Hematopoietic multipotent progenitor cell treated with erythropoietin and hydrocortisone succinate and interleukin-3 and kit ligand, for 17 days (in vitro differentiated cells): Measurements from ENCODE around the gene DPEP2.
"Not testable (repeated sequence)": the region's sequence is repeated elsewhere in the genome, so short reads cannot be mapped to it uniquely, and the experiment has no call there.

Experiments
- DNase-seq: peaks from one replicate; pipeline ENCODE4 v3.0.0-alpha.2; 2015; ENCODE audit warnings: low spot score

The DPEP2 gene, protein sequence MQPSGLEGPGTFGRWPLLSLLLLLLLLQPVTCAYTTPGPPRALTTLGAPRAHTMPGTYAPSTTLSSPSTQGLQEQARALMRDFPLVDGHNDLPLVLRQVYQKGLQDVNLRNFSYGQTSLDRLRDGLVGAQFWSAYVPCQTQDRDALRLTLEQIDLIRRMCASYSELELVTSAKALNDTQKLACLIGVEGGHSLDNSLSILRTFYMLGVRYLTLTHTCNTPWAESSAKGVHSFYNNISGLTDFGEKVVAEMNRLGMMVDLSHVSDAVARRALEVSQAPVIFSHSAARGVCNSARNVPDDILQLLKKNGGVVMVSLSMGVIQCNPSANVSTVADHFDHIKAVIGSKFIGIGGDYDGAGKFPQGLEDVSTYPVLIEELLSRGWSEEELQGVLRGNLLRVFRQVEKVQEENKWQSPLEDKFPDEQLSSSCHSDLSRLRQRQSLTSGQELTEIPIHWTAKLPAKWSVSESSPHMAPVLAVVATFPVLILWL

DNA sequence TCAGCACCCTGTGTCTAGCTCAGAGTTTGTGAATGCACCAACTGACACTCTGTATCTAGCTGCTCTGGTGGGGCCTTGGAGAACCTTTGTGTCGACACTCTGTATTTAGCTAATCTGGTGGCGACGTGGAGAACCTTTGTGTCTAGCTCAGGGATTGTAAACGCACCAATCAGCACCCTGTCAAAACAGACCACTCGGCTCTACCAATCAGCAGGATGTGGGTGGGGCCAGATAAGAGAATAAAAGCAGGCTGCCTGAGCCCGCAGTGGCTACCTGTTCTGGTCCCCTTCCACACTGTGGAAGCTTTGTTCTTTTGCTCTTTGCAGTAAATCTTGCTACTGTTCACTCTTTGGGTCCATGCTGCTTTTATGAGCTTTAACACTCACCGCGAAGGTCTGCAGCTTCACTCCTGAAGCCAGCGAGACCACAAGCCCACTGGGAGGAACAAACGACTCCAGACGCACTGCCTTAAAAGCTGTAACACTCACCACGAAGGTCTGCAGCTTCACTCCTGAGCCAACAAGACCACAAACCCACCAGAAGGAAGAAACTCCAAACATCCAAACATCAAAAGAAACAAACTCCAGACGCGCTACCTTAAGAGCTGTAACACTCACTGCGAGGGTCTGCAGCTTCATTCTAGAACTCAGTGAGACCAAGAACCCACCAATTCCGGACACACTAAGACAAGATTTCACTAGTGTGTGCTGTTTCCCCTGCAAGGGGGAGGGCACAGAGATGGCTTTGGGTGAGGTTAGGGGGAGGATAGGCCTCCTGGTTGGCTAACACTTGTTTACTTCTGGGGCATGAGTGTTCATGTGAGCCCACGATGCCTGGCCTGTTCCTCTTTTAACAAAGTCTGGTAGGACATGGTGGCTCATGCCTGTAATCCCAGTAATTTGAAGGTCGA, at the start of gene DPEP2:
TSS of gene DPEP2 (minus strand) at position 706 of the 910 bp plus-strand sequence. CDS start 6,272 bp downstream, outside the sequence.
- DNase-seq, result not testable (repeated sequence)

- no peak for DNase-seq
These were observed 48.7 kb upstream of the DPEP2 start for GRCh38 chr16:68047987-68048386.

DNA sequence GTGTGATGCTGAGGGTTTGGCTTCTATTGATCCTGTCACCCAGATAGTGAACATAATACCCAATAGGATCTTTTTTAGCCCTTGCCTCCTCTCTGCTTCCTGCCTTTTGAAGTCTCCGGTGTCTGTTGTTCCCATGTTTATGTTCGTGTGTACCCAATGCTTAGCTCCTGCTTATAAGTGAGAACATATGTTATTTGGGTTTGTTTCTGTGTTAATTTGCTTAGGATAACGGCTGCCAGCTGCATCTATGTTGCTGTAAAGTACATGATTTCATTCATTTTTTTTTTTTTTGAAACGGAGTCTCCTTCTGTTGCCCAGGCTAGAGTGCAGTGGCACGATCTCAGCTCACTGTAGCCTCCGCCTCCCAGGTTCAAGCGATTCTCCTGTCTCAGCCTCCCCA, 46.8 kb upstream of the DPEP2 start:
- DNase-seq, result no peak

DNA sequence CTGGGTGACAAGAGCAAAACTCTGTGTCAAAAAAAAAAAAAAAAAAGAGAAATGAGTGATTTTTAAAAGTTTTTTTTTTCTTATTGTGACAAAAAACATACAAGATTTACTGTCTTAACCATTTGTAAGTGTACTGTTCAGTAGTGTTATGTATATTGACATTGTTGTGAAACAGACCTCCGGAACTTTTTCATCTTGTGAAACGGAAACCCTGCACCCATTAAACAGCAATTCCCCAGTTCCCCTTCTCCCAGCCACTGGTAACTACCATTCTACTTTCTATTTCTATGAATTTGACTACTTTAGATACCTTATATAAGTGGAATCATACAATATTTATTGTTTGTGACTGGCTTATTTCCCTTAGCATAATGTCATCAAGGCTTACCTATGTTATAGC, 42.5 kb upstream of the DPEP2 start:
- DNase-seq, result no peak

- DNase-seq, result peak; percentile 89
These were observed 41.4 kb upstream of the DPEP2 start for GRCh38 chr16:68040506-68041288.

GRCh38 chr16:68037841-68038597, 38.7 kb upstream of the DPEP2 start:
- no peak for DNase-seq

DNA sequence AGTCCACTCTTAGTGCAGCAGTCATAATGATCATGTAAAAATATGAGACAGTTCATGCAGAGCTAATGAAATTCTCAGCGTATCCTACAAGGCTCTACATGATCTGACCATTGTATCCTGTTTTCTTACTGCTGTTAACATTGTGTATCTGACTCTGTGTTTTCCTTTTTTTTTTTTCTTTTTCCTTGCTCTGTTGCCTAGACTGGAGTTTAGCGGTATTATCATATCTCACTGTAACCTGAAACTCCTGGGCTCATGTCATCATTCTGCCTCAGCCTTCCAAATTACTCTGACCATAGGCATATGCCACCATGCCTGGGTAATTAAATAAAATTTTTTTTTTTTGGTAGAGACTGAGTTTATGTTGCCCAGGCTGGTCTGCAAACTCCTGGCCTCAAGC, 35.9 kb upstream of the DPEP2 start:
- no peak for DNase-seq

DNA sequence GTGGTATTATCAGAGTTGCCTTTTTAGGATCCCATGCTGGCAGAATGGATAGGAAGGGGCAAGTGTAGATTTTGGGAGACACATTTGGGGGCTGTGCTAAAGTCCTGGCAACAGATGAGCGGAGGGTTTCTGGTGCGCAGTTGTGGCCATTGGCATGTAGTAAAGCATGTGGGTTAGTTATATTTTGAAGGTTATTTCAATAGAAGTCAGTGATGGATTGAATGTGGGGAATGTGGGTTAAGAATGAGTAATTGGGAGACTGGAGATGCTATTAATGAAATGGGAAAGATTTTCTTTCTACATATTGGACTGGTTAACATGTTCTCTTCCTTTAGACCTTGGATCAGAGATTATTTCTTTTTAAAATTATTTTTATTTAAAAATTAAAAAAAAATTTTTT, 33.8 kb upstream of the DPEP2 start:
- no peak for DNase-seq

GRCh38 chr16:68031951-68032350, 32.7 kb upstream of the DPEP2 start:
- DNase-seq, result no peak

DNA sequence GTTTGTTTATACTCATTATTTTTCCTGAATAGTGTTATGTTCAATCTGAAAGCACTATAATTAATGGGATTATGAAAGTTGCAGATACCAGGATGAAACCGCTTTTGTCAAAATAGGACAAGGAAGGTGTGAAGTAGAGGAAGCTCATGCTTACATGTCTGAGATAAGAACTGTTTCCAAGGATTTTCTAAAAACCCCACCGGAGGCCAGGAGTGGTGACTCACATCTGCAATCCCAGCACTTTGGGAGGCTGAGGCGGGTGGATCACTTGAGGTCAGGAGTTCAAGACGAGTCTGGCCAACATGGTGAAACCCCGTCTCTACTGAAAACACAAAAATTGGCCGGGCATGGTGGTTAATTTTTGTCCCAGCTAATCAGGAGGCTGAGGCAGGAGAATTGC, 30.8 kb upstream of the DPEP2 start:
- not testable (repeated sequence) for DNase-seq

DNA sequence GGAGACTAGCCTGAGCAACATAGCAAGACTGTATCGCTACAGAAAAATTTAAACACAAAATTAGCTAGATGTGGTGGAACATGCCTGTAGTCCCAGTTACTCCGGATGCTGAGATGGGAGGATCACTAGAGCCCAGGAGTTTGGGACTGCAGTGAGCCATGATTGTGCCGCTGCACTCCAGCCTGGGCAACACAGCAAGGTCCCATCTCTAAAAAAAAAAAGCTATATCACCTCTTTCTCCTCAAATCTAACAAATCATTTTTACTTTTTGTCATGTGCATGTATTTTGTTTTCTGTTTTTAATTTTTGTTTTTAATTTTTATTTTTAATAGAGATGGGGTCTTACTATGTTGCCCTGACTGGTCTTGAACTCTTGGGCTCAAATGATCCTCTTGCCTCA, 29.7 kb upstream of the DPEP2 start:
- DNase-seq, result no peak

DNA sequence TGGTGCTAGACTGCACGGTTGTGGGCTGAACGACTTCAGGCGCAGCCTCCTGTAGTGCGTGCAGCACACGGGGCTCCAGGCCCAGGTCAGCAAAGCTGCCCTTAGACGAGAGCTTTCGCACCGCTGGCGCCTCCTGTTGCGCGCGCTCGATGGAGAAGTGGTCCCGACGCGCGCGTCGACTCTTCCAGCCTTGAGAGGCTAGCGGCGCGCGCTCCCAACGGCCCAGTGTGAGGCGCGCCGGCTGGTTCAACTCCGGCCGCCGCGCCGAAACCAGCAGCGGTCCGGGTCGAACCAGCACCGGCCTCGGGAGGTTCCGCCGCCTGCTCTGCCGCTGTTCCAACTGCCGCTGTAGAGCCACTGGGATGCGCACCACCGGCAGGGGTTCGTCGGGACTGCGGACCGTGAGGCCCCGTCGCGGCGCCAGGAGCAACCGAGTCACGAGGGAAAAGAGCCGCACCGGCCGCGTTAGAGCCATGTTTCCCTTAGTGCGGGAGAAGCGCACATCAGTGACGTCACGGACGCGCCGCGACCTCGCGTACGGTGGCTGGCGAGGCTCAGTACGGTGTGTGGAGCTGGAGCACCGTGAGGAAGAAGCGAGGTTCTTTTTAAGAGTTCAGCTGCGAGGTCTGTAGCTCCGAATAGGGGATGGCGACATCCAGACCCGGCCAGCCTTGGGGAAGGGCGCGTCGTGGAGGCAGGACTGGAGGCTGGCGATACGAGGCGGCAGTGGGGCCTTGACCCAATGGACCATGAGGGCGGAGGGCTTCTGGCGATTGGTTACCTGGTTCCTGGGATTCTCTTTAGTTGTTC, 23.6 kb upstream of the DPEP2 start, which contains the start of the genes DDX28 and DUS2:
TSS of gene DDX28 (minus strand) at position 505 of the 810 bp plus-strand sequence. CDS start at position 475, 30 bp downstream.
TSS of gene DUS2 (plus strand) at position 557 of the 810 bp plus-strand sequence. CDS start 14,740 bp downstream, outside the sequence.
- DNase-seq, result peak; percentile 92

- DNase-seq, result no peak
These were observed 23.0 kb upstream of the DPEP2 start for GRCh38 chr16:68022278-68022727.

- DNase-seq, result no peak
These were observed 22.2 kb upstream of the DPEP2 start for GRCh38 chr16:68021490-68021889.

DNA sequence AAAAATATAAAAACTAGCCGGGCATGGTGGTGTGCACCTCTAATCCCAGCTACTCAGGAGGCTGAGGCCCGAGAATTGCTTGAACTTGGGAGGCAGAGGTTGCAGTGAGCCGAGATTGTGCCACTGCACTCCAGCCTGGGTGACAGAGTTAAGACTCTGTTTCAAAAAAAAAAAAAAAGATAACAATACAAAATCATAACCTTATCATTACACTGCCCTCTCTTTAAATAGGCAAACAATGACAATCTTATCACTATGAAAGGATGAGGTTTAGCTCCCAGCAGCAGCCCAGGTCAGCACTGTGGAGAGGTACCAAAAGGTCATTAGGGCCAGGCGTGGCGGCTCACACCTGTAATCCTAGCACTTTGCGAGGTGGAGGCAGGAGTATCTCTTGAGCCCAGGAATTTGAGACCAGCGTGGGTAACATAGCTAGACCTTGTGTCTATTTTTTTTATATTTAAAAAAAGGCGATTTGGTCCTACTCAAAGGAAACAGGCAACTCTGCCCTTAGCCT, 19.9 kb upstream of the DPEP2 start:
- DNase-seq, result no peak

- no peak for DNase-seq
These were observed 16.4 kb upstream of the DPEP2 start, which contains the start of gene DPEP2NB for GRCh38 chr16:68015681-68016080. DPEP2NB (minus strand) TSS chr16:68015911; CDS start chr16:68015770, 141 bp downstream.

GRCh38 chr16:68013440-68013839, 14.2 kb upstream of the DPEP2 start:
- no peak for DNase-seq

GRCh38 chr16:68009872-68010271, 10.6 kb upstream of the DPEP2 start:
- not testable (repeated sequence) for DNase-seq

- DNase-seq, result no peak
These were observed 10.0 kb upstream of the DPEP2 start for GRCh38 chr16:68009157-68009735.
